H9 (cell line): ENCODE results near the gene ADARB2. TPM values are rescaled to one million over a fixed set of nuclear protein-coding genes. Genes with fewer than 3 reads are reported as not detected.

ENCODE experiments used
- DNase-seq: peaks from one replicate; pipeline ENCODE4 v3.0.0-alpha.2; 2017
- H2AFZ ChIP-seq: one replicate; pipeline ENCODE4 v1.6.1; 2013; ENCODE audit warnings: mild to moderate bottlenecking, low read length, control low read depth, moderate library complexity
- H2AK5ac ChIP-seq: 2 replicates; pipeline ENCODE4 v1.6.1; 2013; ENCODE audit warnings: low read length, control low read depth, mixed read lengths; ENCODE audit not compliant: insufficient read length
- H2BK120ac ChIP-seq: one replicate; pipeline ENCODE4 v1.6.1; 2013; ENCODE audit warnings: low read depth, mild to moderate bottlenecking, low read length, control low read depth, inconsistent platforms; ENCODE audit not compliant: poor library complexity, severe bottlenecking
- H2BK12ac ChIP-seq: 2 replicates; pipeline ENCODE4 v1.6.1; 2013; ENCODE audit warnings: low read length, control low read depth, mixed read lengths, low read depth; ENCODE audit not compliant: insufficient read length
- H2BK15ac ChIP-seq: 2 replicates; pipeline ENCODE4 v1.6.1; 2013; ENCODE audit warnings: low read depth, low read length, control low read depth
- H2BK20ac ChIP-seq: one replicate; pipeline ENCODE4 v1.6.1; 2013; ENCODE audit warnings: low read depth, mild to moderate bottlenecking, low read length, control low read depth, inconsistent platforms; ENCODE audit not compliant: poor library complexity, severe bottlenecking
- H2BK5ac ChIP-seq: 2 replicates; pipeline ENCODE4 v1.6.1; 2013; ENCODE audit warnings: low read length, control low read depth, mixed read lengths; ENCODE audit not compliant: insufficient read length
- H3K14ac ChIP-seq: 2 replicates; pipeline ENCODE4 v1.6.1; 2013; ENCODE audit warnings: low read length, control low read depth; ENCODE audit not compliant: insufficient read depth
- H3K18ac ChIP-seq: 2 replicates; pipeline ENCODE4 v1.6.1; 2013; ENCODE audit warnings: low read depth, mild to moderate bottlenecking, mixed read lengths, low read length, control low read depth; ENCODE audit not compliant: insufficient read length
- H3K23ac ChIP-seq: 2 replicates; pipeline ENCODE4 v1.6.1; 2013; ENCODE audit warnings: low read length, control low read depth, mixed read lengths, low read depth; ENCODE audit not compliant: insufficient read length
- H3K23me2 ChIP-seq: 2 replicates; pipeline ENCODE4 v1.6.1; 2013; ENCODE audit warnings: low read depth, mild to moderate bottlenecking, mixed read lengths, low read length, control low read depth; ENCODE audit not compliant: insufficient read length, poor library complexity, severe bottlenecking
- H3K27ac ChIP-seq: 2 replicates; pipeline ENCODE4 v1.5.1; 2013; ENCODE audit warnings: low read length, control low read depth, mixed read lengths, low read depth; ENCODE audit not compliant: insufficient read length
- H3K27me3 ChIP-seq: 2 replicates; pipeline ENCODE4 v1.6.1; 2013; ENCODE audit warnings: low read length, control low read depth, inconsistent platforms; ENCODE audit not compliant: insufficient read depth
- H3K4ac ChIP-seq: 2 replicates; pipeline ENCODE4 v1.6.1; 2013; ENCODE audit warnings: low read depth, mild to moderate bottlenecking, control low read depth, inconsistent platforms, low read length, moderate library complexity
- H3K4me1 ChIP-seq: 2 replicates; pipeline ENCODE4 v1.6.1; 2013; ENCODE audit warnings: low read length, control low read depth, inconsistent platforms; ENCODE audit not compliant: insufficient read depth
- H3K4me2 ChIP-seq: 2 replicates; pipeline ENCODE4 v1.6.1; 2013; ENCODE audit warnings: low read length, control low read depth, mixed read lengths; ENCODE audit not compliant: insufficient read length, insufficient read depth
- H3K56ac ChIP-seq: 2 replicates; pipeline ENCODE4 v1.6.1; 2013; ENCODE audit warnings: low read depth, mild to moderate bottlenecking, mixed read lengths, low read length, control low read depth; ENCODE audit not compliant: insufficient read length
- H3K79me1 ChIP-seq: 2 replicates; pipeline ENCODE4 v1.6.1; 2013; ENCODE audit warnings: low read depth, mild to moderate bottlenecking, moderate library complexity, low read length, control low read depth, inconsistent platforms; ENCODE audit not compliant: insufficient read depth, poor library complexity, severe bottlenecking
- H3K79me2 ChIP-seq: 2 replicates; pipeline ENCODE4 v1.6.1; 2013; ENCODE audit warnings: low read length, control low read depth, inconsistent platforms; ENCODE audit not compliant: insufficient read depth
- H3K9ac ChIP-seq: 2 replicates; pipeline ENCODE4 v1.6.1; 2013; ENCODE audit warnings: low read length, control low read depth, mixed read lengths; ENCODE audit not compliant: insufficient read length; ENCODE audit errors: extremely low read depth
- H3K9me3 ChIP-seq: one replicate; pipeline ENCODE4 v1.6.1; 2013; ENCODE audit warnings: low read depth, low read length, inconsistent platforms; ENCODE audit not compliant: control insufficient read depth
- H3T11ph ChIP-seq: one replicate; pipeline ENCODE4 v1.6.1; 2013; ENCODE audit warnings: mild to moderate bottlenecking, low read length, control low read depth, inconsistent platforms
- H4K20me1 ChIP-seq: one replicate; pipeline ENCODE4 v1.6.1; 2013; ENCODE audit not compliant: control insufficient read depth, insufficient read length, insufficient read depth
- H4K5ac ChIP-seq: 2 replicates; pipeline ENCODE4 v1.6.1; 2013; ENCODE audit warnings: low read depth, mild to moderate bottlenecking, mixed read lengths, low read length, control low read depth; ENCODE audit not compliant: insufficient read length
- H4K8ac ChIP-seq: replicated peaks from 2 replicates; pipeline ENCODE4 v1.6.1; 2013; ENCODE audit warnings: low read length, control low read depth, mixed read lengths, low read depth; ENCODE audit not compliant: insufficient read length
- H4K91ac ChIP-seq: 2 replicates; pipeline ENCODE4 v1.6.1; 2013; ENCODE audit warnings: low read depth, mild to moderate bottlenecking, moderate library complexity, mixed read lengths, low read length, control low read depth; ENCODE audit not compliant: insufficient read length
- H3K27ac Mint-ChIP-seq, 3 experiments: 2 replicates in 2 of 3; 3 replicates in 1 of 3; pipeline ENCODE4 v1.8.0; 2020 to 2021; ENCODE audit warnings: mixed read lengths in 3 of 3, mild to moderate bottlenecking in 1 of 3, moderate library complexity in 1 of 3
- H3K27me3 Mint-ChIP-seq: 2 replicates; pipeline ENCODE4 v1.8.0; 2021; ENCODE audit warnings: low read depth, mild to moderate bottlenecking, moderate library complexity, mixed read lengths
- H3K36me3 Mint-ChIP-seq, 3 experiments: 2 replicates in 2 of 3; 3 replicates in 1 of 3; pipeline ENCODE4 v1.8.0; 2020 to 2021; ENCODE audit warnings: low read depth in 3 of 3, mixed read lengths in 3 of 3; ENCODE audit not compliant: insufficient read depth in 1 of 3
- H3K4me1 Mint-ChIP-seq, 2 experiments: 2 replicates each; pipeline ENCODE4 v1.8.0; 2020; ENCODE audit warnings: mixed read lengths in 2 of 2
- H3K4me3 Mint-ChIP-seq, 2 experiments: 2 replicates in 1 of 2; 3 replicates in 1 of 2; pipeline ENCODE4 v1.8.0; 2020 to 2021; ENCODE audit warnings: mild to moderate bottlenecking in 2 of 2, mixed read lengths in 2 of 2, moderate library complexity in 1 of 2
- H3K9me3 Mint-ChIP-seq, 2 experiments: 2 replicates in 1 of 2; 3 replicates in 1 of 2; pipeline ENCODE4 v1.8.0; 2020; ENCODE audit warnings: mild to moderate bottlenecking in 2 of 2, mixed read lengths in 2 of 2, moderate library complexity in 1 of 2
- WGBS: extraction: QIAGEN DNeasy Blood & Tissue Kit; methylation state at CpG from one replicate; pipeline ENCODE4 v1.1.7; 2013; ENCODE audit warnings: missing lambda C conversion rate, low lambda C conversion rate, mixed read lengths; ENCODE audit not compliant: insufficient read length; ENCODE audit errors: extremely low coverage; 5-methylcytosine and 5-hydroxymethylcytosine counted together
- total RNA-seq: library from RNA; stranded (reverse); gene quantifications from 2 replicates; pipeline ENCODE4 v1.2.1, GENCODE V29; 2021
- TF ChIP-seq, protein P1 (sequence below): fragments of 200-600 bp; sonication (generic); conservative IDR thresholded peaks from 3 replicates; pipeline ENCODE4 v1.8.0; 2021; ENCODE audit warnings: antibody characterized with exemption, mild to moderate bottlenecking

The ADARB2 gene
- total RNA-seq, 1 experiment from 2014 or later = 0.87 TPM

DNA sequence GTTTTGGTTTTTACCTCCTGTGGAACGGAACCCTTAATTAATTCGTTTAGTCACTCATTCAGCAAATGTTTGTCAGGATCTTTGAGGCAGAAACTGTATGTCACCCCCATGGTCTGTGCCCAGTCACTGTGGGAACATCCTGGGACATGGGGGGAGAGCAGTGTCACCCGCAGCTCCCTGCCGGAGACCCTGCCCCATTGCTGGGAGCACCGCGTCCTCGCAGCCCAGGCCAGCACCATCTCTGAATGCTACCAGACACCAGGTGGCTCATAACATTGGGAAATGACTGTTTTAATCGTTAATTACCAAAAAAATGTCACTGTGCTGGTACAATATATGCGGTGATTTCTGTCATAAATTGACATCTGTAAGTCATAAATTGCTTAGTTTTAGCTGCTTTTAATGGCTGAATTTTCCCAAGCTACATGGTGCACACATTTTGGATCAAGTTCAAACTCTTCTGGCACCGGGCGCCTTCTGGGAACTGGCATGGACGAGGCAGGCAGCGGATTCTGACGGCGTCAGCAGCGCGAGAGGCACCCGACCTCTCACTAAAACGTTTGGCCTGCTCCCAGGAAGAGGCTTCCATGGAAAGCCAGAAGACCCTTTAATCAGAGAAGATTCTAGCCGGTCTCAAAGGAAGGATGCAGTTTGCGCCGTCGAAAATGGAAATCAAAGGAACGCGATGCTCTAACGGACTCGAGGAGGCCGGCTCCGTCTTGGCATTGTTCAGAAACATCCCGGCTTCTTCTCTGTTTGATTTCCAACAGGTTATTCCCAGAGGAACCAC lies 184.2 kb downstream of the ADARB2 start:
- no peak overlapping the region for H3K4ac ChIP-seq
- H3K23me2 ChIP-seq = no peaks in the 10 kb centered on the region
- TF ChIP-seq, protein P1, sequence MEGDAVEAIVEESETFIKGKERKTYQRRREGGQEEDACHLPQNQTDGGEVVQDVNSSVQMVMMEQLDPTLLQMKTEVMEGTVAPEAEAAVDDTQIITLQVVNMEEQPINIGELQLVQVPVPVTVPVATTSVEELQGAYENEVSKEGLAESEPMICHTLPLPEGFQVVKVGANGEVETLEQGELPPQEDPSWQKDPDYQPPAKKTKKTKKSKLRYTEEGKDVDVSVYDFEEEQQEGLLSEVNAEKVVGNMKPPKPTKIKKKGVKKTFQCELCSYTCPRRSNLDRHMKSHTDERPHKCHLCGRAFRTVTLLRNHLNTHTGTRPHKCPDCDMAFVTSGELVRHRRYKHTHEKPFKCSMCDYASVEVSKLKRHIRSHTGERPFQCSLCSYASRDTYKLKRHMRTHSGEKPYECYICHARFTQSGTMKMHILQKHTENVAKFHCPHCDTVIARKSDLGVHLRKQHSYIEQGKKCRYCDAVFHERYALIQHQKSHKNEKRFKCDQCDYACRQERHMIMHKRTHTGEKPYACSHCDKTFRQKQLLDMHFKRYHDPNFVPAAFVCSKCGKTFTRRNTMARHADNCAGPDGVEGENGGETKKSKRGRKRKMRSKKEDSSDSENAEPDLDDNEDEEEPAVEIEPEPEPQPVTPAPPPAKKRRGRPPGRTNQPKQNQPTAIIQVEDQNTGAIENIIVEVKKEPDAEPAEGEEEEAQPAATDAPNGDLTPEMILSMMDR = no peak
- H3K4me1 ChIP-seq = no peaks in the 10 kb centered on the region
- H4K5ac ChIP-seq = no peak overlapping the region
- no peak overlapping the region for H3K4me3 Mint-ChIP-seq
- peaks cover 4 to 7% of the 10 kb centered on the region in 2 experiments; a peak in 3 of 5 replicates for H3K9me3 Mint-ChIP-seq
- H3K9ac ChIP-seq = no peak overlapping the region
- no peak overlapping the region for H2BK5ac ChIP-seq
- H3T11ph ChIP-seq = no peak overlapping the region
- no peak overlapping the region for H4K8ac ChIP-seq
- peak overlapping the region in 1 of 3 experiments; percentile 11; a peak in 1 of 7 replicates for H3K27ac Mint-ChIP-seq
- H2BK15ac ChIP-seq = no peak overlapping the region
- H3K79me2 ChIP-seq = no peaks in the 10 kb centered on the region
- no peak overlapping the region for H4K91ac ChIP-seq
- H2AK5ac ChIP-seq = no peak overlapping the region
- peaks cover 11 to 19% of the 10 kb centered on the region in 2 experiments for H3K4me1 Mint-ChIP-seq
- H3K23ac ChIP-seq = no peak overlapping the region
- H3K27ac ChIP-seq = no peak overlapping the region
- no peak overlapping the region for H3K56ac ChIP-seq
- H3K4me2 ChIP-seq = no peak overlapping the region
- H3K36me3 Mint-ChIP-seq = peaks cover 0 to 4% (median 2%) of the 10 kb centered on the region in 3 experiments; a peak in 1 of 7 replicates
- no peak overlapping the region for H2AFZ ChIP-seq
- H3K14ac ChIP-seq = no peak overlapping the region
- H3K18ac ChIP-seq = no peak overlapping the region
- no peak overlapping the region for H2BK12ac ChIP-seq
- H4K20me1 ChIP-seq = no peaks in the 10 kb centered on the region
- DNase-seq = no peak
- WGBS = no CpG with 5 or more reads among the region's 30 CpGs
- H3K27me3 ChIP-seq = no peaks in the 10 kb centered on the region
- H2BK20ac ChIP-seq = no peak overlapping the region
- H3K9me3 ChIP-seq = no peaks in the 10 kb centered on the region
- no peak overlapping the region for H2BK120ac ChIP-seq
- no peaks in the 10 kb centered on the region for H3K79me1 ChIP-seq
- H3K27me3 Mint-ChIP-seq = peaks cover 8% of the 10 kb centered on the region
